NCI-H128 (cell line): ENCODE results near the gene SLC44A3.

Experiments used
- DNase-seq: peaks from one replicate; lab custom pipeline; 2025; ENCODE audit not compliant: unreplicated experiment; lab: John Stamatoyannopoulos, UW

The SLC44A3 gene

DNA sequence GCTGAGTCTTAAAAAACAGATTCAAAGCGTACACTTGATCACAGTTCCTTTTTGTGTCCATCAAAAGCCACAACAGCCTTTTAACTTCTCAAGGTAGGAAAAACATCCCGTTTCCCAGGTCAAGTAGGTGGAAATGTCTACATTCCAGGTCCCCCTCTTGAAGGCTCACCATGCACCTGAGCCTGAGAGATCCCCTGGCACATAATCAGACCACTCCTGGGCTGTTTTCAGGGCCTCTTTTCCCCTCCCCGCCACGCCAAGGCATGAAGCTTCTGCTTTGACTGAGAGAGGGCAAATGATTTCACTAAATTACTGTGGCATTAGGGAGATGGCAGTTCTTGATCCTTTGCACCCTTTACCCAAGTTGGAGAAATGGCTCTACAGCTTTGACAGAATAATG is 85.0 kb downstream of the SLC44A3 start:
- no peak for DNase-seq

DNA sequence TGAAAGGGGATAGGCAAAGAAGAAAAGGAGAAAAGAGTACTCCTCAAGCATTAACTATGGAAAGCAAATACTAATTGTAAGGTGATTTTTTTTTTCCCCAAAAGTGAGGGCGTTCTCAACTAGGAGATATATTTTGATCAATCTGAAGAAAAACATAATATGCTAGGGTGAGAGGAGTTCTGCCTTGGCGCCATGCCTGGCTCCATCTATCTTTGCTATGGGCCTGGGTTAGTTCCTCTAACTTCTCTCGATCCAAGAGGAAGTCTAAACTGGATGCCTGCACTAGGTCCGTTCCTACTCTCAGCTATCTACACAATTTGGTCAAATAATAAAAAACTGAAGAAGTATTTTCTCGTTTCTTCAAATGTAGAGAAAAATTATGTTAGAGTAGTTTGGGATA is 86.2 kb downstream of the SLC44A3 start:
- no peak for DNase-seq

DNA sequence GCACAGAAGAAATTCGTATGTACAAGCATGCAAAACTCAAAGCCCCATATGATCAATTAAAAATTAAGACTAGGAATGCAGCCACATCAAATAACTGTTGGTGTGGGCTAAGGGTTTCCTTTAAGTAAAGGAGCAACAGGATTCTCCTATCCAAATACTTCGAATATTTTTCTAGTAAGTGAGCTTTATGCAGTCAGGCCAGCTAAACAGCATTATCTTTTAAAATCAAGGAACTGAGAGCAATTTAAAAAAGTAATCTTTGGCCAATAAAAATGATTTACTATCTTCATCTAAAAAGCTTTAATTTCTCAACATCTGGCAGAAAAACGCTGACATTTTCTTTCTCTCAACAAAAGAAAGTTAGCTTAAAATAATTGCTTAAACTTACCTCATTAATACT is 87.0 kb downstream of the SLC44A3 start:
- DNase-seq, result no peak

DNA sequence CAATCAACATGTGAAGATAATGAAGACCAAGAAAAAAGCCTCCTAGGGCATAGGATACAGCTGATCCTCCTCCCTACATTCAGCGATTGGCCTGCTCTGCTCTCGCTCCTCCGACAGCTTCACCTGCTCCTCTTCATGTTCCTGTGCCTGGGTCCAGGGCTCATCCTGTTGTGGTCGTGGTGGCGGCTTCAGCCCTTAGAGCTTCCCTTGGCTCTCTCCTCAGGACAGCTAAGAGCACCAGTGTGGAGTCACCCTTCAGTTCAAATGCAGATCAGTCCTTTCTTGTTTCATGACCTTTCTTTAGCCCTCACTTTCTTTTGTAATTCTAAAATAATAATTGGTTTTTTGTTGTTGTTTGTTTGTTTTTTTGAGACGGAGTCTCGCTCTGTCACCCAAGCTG is 88.0 kb downstream of the SLC44A3 start:
- DNase-seq, result no peak

DNA sequence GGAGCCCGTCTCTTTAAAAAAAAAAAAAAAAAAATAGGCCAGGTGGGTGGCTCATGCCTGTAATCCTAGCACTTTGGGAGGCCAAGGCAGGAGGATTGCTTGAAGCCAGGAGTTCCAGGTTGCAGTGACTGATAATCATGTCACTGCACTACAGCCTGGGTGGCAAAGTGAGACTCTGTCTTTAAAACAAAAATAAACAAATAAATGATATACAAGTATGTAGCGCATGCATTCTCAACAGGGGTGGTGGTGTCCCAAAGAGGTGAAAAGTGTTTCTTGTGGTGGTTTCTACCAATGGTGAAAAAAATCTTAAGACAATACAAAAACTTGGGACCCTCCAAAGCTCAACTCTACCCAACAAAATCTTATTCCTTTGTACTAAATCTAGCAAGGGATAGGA is 88.8 kb downstream of the SLC44A3 start:
- DNase-seq, result no peak

DNA sequence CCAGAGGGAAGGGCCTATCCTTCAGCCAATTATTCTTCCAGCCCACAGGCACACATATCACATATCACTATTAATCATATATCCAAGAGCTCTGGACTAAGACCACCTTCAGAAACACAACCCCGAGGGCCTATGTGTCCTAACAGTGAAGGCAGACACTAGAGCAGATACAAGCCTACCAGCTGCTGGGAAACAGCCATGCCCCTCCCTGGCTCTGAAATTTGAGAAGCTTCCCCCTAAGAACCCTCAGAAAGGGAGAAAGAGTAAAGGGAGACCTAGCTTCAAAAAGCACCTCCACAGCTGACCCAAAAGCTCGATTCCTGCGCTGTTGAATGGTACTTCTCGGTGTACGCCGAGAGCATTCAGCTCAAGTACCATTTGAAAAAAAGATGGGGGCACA is 89.3 kb downstream of the SLC44A3 start:
- no peak for DNase-seq

DNA sequence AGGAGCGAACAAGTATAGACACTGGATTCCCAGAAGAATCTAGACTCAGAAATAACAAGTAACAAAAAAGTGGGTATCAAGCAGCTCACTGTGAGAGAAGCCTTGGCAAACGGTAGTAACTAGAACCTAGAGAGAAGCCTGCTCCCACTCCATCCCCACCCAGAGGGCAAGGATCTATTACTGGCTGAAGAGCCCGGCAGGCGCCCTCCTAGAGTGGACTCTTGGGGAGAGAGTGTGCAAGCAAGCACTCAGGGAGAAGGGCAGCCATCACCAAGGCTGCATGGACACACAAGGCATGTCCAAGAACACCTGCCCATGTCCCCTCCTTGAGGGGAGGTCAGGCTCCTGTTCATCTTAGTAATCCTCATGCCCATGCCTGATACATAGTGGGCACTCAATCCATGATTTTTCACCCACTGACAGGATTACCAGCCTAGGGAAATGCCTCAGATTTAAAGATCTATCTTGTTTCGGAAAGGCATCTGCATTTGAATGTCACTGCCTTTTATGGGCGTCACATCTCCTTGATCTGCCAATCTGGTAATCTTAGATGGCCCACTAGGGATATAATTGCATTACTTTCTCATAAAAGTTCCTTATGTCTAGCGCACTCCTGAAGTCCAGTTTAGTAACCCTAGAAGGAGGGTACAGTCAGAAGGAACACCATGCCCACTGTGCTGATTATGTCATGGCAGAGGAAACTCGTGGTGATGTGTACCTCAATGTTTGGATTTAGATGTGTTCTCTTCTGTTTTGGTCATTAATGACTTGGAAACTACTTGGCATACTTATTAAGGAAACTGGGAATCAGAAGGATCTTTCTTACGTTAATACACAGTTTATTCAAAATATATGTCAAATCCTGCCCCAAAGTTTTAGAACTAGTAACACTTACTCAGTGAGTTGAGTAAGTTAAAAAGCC is 92.4 kb downstream of the SLC44A3 start:
- no peak for DNase-seq

DNA sequence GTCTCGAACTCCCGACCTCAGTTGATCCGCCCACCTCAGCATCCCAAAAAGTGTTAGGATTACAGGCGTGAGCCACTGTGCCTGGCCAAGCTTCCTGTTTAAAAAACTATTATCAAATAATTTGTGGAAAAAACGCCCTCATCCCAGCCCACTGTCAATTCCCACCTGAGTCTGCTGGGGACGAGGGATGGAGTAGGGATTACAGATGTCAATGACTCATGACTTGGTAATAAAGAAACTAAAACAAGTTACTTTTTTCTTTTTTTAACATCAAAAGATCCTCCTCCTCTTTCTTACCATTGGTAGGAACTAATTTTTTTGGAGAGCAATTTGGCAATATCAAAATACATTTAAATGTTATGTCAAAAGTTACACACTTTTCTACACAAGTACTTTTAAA is 97.1 kb downstream of the SLC44A3 start:
- DNase-seq, result no peak

DNA sequence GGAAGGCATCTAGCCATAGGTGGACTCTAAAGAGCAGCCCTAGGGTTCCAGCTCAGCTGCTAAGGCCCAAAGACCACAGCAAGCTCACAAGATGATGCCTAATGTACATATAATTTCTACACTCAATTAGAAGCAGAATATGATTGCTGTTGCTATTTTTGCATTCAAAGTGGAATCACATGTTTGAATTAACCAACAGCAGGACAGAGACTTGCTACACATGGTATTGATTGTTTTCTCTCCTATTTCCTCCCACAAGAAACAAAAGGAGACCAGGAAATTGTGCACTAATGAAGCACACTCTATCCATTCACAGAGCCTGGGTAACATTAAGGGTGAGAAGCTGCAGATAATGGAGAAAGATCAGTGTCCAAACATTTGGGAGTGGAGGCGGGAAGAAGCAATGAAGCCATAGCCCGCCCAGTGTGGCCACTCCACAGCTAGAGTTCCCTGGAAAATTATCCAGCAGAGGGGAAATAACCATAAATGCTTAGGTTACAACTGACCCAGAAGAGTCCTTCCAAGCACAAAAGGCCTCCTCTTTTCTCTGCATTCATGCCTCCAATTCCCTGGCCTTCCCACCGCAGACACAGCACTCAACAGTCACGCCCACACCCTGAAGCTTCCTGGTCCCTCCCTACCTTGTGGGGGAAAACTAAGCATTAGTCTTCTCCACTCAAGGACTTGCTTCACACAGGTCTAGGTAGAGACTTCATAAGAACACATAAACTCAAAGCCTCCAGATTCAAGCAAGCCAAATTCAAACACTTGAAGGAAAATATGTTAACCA is 99.3 kb downstream of the SLC44A3 start:
- no peak for DNase-seq

DNA sequence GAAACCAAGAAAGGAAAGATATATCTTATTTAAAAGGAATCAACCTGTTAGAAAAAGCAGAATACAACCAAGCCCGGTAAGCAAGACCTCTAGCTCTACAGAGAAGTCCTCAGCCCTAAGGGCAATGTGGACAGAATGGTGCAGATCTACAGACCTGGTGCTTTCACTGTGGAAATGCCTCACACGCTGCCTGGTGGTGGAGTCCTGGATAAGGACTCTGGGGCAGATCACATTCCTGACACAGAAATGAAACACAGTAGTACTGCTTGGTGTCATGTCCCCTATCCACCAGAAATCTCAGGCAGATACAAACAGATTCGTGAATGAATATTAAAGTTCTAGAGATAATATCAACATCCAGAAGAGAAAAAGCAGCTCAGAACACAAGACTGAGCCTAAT is 99.9 kb downstream of the SLC44A3 start:
- no peak for DNase-seq

DNA sequence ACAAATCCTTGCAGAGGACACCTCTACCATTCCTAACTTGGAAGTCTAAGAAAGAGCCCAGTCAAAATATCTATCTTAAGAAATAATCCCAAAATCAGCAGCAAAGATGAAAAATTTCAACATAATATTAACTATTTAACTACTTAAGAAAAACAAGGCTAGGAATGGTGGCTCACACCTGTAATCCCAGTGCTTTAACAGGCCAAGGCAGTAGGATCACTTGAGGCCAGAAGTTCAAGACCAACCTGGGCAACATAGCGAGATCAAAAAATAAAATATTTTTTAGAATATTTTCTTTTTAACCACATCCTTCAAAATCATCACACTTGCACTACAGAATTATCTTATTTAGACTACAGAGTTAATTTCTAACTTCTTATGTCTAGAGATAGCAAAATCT is 101.8 kb downstream of the SLC44A3 start:
- DNase-seq, result no peak

DNA sequence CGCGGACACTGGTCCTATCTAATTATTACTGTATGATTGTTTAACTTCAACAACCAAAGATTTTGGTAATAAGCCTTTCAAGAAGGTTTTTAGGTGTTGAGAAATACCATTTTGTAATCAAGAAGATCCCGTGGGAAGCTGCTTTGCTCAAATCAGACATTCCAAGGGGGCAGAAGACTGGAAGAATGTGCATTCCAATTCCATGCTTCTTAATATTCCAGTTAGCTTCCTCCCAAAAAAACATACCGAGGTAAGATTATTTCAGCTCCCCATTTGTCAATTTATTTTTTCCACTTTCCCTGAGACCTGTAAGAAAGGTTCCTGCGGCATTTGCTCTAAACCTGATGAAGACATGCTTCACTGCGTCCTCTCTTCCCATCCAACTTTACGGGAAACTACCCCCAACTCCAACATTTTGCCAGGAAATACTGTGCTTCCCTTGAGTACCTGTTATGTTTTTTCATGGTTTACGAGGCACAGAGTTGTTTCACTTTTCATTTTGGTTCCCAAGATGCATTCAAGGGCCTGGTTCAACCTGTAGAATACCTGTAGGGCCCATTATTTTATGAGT is 102.7 kb downstream of the SLC44A3 start:
- no peak for DNase-seq

DNA sequence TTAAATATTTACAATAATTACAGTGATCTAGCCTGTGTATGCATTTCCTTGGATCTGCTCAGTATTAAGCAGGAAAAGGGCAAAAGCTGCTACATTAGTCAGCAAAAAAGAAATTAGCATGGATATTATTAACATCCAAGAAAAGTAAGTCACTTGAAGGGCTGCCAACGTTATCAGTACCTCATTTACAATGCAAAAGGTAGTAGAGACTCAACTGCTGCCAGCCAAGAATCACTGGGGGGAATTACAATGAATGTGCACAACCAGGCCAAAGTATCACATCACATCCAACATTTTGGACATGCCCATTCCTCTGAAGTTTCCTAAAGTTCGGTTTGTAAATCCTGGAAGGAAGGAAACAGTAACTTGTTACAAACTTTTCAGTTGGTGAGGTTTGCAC is 104.8 kb downstream of the SLC44A3 start:
- no peak for DNase-seq

DNA sequence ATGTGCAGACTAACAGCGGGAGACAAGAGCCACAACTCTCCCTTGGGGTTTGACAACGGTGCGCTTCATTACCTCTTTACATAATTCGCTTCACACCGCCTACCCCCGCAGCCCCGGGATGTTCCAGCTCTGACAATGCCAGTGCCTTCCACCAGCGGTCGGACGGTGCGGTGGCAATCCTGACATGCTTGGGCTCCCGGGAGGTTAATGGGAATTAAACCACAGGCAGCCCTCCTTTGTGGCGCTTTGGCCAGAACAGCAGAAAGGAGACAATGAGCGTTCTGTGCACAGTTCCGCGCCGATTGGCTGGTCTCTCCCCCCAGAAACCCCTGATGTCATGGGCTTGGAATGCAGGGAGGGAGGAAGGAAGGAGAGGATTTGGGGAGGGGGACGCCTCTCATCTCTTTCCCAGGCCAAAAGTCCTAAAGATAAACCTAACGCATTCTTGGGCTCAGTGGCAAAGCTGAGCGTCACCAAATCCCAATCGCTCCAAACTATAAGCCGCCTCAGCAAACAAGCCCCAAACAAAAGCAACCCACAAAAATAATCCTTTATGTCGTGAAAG is 105.5 kb downstream of the SLC44A3 start:
- peak; percentile 25 for DNase-seq

DNA sequence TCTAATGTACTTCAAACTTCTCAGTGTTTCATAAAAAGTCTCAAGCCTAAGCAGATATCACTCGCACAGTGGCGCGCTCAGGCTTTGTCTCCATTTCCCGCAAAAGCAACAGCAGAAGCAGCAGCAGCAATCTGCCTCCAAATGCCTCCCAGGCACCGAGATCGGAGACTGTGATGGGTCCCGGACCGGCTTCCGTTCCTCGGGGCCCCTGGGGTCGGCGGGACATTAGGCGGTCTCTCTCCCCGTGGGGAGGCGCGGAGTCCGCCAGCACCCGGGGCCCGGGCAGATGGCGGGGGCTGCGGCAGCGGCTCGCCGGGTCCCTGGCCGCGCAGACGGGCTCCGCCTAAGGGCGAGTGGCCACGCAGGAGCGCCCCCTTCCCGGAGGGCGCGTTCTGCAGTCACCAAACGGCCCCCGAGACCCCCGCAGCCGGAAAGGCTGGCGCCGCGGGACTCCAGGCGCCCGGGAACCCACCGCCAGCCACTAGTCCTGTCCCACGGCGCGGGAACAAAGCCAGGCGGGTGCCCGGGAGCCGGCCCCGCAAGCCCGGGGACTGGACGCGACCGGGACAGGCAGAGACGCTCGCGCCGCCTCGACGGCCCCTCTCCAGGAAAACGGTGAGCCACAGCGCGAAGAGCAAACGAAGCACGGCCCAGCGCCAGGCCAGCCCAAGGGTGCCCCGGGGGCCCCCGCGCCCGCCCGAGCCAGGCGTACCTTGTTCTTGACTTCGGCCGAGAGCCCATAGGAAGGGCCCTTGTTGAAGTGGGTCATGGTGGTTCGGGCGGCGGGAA is 106.2 kb downstream of the SLC44A3 start:
- DNase-seq, result no peak

DNA sequence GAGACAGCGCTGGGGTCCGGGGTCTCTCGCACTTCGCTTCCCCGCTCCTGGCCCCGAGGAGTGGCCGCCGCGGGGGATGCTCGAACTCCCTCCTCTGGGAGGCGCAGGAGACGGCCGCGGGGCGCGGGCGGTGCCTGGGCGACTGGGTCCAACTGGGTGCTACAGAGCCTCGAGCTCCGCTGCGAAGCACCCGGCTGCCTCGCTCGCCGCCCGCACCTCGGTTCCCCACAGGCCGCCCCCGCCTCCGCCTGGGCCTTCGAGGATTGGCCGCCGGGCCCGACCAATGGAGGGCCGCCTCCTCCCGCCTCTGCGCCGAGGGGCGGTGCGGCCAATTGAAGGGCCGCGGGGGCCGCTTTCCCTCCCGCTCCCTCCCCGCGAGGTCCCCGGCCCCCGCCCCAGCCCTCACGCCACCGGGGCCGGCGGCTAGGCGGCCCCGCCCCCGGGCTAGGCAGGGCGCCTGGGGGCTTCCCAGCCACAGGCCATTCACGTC is 106.8 kb downstream of the SLC44A3 start, which contains the start of gene CNN3:
Gene CNN3 (minus strand): TSS at position 196 of the 490 bp plus-strand sequence. CDS start 216 bp downstream, outside the sequence.
- peak; percentile 85 for DNase-seq

DNA sequence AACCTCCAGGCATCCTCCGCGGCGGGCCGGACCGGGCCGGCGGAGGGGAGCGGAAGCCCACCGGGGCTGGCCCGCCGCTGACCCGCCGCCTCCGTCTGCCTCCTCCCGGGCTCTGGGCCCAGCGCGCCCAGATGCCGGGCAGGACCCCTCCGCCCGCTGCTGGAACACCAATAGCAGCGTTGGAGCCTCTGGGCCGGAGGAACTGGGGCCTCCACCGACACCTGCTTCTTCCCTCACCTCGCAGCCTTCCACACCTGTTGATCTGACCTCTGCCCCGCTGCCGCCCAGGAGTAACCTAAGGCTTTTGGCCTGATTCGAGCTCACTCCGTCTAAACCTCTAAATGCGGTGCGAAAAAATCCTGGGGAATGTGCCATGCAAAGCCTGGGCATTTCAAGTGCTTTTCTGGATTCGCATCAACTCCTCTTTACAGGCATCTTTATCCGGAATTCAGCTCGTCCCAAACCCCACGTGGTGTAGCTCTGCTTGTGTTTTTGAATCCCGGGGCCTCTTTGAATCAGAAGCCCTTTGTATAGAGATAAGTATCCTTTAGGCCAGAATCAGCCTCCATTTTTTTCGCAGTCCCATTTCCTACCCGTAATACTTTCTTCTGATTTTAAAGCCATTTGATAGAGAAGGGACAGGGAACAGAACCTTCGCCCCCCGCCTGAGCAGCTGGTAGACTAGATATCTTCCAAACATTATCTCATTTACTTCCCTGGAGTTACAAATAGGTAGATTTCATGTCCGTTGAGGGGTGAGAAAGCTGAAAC is 107.4 kb downstream of the SLC44A3 start:
- DNase-seq, result no peak

DNA sequence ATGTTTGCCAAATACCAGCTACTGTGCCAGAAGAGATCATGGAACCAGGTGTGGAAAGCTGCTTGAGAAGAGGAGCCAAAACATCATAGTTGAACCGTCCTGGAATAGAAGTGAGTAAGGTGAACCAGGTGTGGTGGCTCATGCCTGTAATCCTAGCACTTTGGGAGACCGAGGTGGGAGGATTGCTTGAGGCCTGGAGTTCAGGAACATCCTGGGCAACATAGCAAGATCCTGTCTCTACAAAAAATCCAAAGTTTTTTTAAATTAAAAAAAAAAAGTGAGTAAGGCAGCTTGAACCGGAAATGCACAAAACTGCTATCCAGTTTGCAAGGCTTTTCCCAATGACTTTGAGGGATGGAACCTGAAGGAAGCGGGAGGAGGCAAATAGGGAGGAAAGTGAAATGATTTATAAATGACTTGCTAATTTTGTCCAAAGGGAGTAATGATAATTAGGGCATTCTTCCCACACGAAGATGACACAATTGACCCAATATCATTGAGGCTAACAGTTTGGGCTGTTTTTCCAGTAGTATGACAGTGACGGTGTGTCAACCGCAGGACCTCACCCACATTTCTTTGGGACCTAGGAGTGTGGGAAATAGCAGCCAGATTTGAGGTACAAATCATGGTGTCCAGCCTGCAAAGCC is 108.3 kb downstream of the SLC44A3 start:
- DNase-seq, result no peak
